ENCODE data around the gene RNF8.
A peak's percentile ranks its signal among the peaks of the same experiment; 100 is the strongest.

Gene RNF8

GRCh38 chr6:37366910-37367309 is 13.1 kb downstream of the RNF8 start:
- Mint-ChIP-seq H3K9me3 (no peaks in the 10 kb centered on the region), H3K27ac (no peak overlapping the region), H3K27me3 (no peaks in the 10 kb centered on the region), H3K4me3 (no peak overlapping the region), H3K36me3 (peaks cover 64% of the 10 kb centered on the region), H3K4me1 (peaks cover 13% of the 10 kb centered on the region)
- no peak for ATAC-seq

- Mint-ChIP-seq H3K4me1 (peaks cover 13% of the 10 kb centered on the region), H3K27ac (no peak overlapping the region), H3K27me3 (no peaks in the 10 kb centered on the region), H3K36me3 (peaks cover 55% of the 10 kb centered on the region), H3K4me3 (no peak overlapping the region), H3K9me3 (no peaks in the 10 kb centered on the region)
- ATAC-seq: no peak
Observed at GRCh38 chr6:37368961-37369320, 15.2 kb downstream of the RNF8 start.

DNA sequence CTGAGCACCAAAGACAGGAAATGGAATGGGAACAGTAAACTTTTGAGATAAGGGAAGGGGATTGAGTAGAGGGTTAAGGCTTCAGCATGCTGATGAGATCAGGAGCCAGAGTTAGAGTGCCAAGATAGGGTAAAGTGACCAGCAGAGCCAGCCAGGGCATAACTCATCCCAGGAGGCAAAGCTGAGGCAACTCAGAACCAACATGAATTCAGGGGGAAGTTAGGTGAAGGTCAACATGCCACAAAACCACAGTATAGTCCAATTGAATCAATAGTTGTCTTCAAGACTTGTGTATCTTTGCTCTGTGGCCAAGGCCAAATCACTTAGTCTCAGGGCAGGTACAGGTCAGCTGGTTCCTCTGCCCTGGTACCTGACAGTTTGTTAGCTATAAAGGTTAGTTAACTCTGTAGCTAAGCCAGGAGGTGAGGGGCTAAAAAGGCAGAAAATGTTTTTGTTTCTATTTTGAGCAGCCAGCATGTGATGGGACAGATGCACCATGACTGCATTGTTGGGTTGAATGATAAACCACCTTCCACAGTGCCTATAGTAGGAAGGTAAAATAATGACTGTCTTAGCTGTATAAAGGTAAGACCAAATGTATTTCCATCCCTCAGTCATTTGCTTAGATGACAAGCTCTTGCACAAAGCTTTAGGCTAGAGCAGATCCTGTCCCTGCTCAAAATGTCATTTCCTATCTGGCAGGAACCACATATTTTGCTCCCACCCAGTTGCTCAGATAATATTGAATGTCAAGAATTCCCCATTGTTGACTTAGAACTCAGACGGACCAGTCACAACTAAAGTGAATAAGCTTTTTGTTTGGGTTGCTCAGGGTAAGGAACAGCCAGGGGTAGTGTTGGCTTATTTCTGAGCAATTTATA is 15.8 kb downstream of the RNF8 start:
- Mint-ChIP-seq H3K27ac (no peak overlapping the region), H3K27me3 (no peaks in the 10 kb centered on the region), H3K36me3 (peaks cover 54% of the 10 kb centered on the region), H3K4me3 (no peak overlapping the region), H3K4me1 (peaks cover 17% of the 10 kb centered on the region), H3K9me3 (no peaks in the 10 kb centered on the region)
- peak; percentile 70 for ATAC-seq

GRCh38 chr6:37371154-37372083 is 17.6 kb downstream of the RNF8 start:
- no peaks in the 10 kb centered on the region for H3K9me3 Mint-ChIP-seq
- H3K36me3 Mint-ChIP-seq: peaks cover 59% of the 10 kb centered on the region
- H3K27ac Mint-ChIP-seq: no peak overlapping the region
- H3K4me1 Mint-ChIP-seq: peaks cover 36% of the 10 kb centered on the region
- ATAC-seq: no peak
- H3K27me3 Mint-ChIP-seq: no peaks in the 10 kb centered on the region
- no peak overlapping the region for H3K4me3 Mint-ChIP-seq

DNA sequence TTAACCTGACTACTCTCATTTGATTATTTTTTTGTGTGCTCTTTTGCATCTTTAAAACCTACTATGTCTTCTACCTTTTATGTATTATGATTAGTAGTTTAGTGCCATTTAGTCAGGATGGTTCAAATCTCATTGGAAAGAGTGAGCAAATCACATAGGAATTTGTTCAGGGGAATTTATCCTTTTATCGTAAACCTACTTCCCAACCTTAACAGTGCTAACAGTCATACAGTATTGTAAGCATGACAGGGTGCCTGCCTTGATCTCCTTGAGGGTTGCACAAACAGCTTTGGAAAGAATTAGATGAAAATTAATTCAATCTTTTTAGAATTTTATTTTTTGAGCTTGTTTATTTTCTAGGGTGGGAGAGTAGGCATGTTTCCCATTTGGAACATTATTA is 18.3 kb downstream of the RNF8 start:
- H3K36me3 Mint-ChIP-seq: peaks cover 54% of the 10 kb centered on the region
- ATAC-seq: no peak
- H3K9me3 Mint-ChIP-seq: no peaks in the 10 kb centered on the region
- no peak overlapping the region for H3K27ac Mint-ChIP-seq
- peaks cover 39% of the 10 kb centered on the region for H3K4me1 Mint-ChIP-seq
- no peak overlapping the region for H3K4me3 Mint-ChIP-seq
- no peaks in the 10 kb centered on the region for H3K27me3 Mint-ChIP-seq

GRCh38 chr6:37373822-37374471 is 20.2 kb downstream of the RNF8 start:
- no peak for ATAC-seq
- peaks cover 57% of the 10 kb centered on the region for H3K36me3 Mint-ChIP-seq
- no peaks in the 10 kb centered on the region for H3K9me3 Mint-ChIP-seq
- H3K4me1 Mint-ChIP-seq: peaks cover 55% of the 10 kb centered on the region
- H3K4me3 Mint-ChIP-seq: no peak overlapping the region
- no peak overlapping the region for H3K27ac Mint-ChIP-seq
- no peaks in the 10 kb centered on the region for H3K27me3 Mint-ChIP-seq

DNA sequence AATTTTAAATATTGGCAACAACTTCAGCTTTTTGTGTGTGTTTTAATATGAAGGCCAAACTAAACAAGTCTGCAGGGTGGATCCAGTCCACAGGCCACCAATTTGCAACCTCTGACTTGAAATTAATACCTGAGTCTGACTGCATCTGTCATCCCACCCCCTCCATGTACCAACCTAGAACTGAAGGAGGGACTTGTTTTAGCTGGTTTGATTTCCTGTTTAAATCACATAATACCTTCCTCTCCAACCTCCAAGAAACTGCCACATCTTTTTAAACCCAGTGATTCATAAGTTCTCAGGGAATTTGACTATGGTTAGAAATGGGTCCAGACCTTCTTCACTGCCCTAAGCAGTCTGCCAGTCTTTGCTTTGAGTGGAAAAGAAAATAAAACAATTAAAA is 21.6 kb downstream of the RNF8 start:
- H3K27ac Mint-ChIP-seq: peak overlapping the region; percentile 38
- no peak for ATAC-seq
- no peaks in the 10 kb centered on the region for H3K27me3 Mint-ChIP-seq
- H3K4me1 Mint-ChIP-seq: peaks cover 50% of the 10 kb centered on the region
- no peaks in the 10 kb centered on the region for H3K9me3 Mint-ChIP-seq
- peaks cover 46% of the 10 kb centered on the region for H3K36me3 Mint-ChIP-seq
- no peak overlapping the region for H3K4me3 Mint-ChIP-seq

GRCh38 chr6:37376078-37376743 is 22.4 kb downstream of the RNF8 start:
- peak overlapping the region; percentile 38 for H3K27ac Mint-ChIP-seq
- ATAC-seq: peak; percentile 63
- H3K9me3 Mint-ChIP-seq: no peaks in the 10 kb centered on the region
- peaks cover 48% of the 10 kb centered on the region for H3K4me1 Mint-ChIP-seq
- H3K27me3 Mint-ChIP-seq: no peaks in the 10 kb centered on the region
- H3K4me3 Mint-ChIP-seq: no peak overlapping the region
- peaks cover 44% of the 10 kb centered on the region for H3K36me3 Mint-ChIP-seq

- no peaks in the 10 kb centered on the region for H3K9me3 Mint-ChIP-seq
- H3K4me1 Mint-ChIP-seq: peaks cover 28% of the 10 kb centered on the region
- no peak overlapping the region for H3K4me3 Mint-ChIP-seq
- H3K36me3 Mint-ChIP-seq: peaks cover 50% of the 10 kb centered on the region
- no peaks in the 10 kb centered on the region for H3K27me3 Mint-ChIP-seq
- ATAC-seq: peak; percentile 50
- no peak overlapping the region for H3K27ac Mint-ChIP-seq
Observed at GRCh38 chr6:37381579-37381978, 27.8 kb downstream of the RNF8 start.

DNA sequence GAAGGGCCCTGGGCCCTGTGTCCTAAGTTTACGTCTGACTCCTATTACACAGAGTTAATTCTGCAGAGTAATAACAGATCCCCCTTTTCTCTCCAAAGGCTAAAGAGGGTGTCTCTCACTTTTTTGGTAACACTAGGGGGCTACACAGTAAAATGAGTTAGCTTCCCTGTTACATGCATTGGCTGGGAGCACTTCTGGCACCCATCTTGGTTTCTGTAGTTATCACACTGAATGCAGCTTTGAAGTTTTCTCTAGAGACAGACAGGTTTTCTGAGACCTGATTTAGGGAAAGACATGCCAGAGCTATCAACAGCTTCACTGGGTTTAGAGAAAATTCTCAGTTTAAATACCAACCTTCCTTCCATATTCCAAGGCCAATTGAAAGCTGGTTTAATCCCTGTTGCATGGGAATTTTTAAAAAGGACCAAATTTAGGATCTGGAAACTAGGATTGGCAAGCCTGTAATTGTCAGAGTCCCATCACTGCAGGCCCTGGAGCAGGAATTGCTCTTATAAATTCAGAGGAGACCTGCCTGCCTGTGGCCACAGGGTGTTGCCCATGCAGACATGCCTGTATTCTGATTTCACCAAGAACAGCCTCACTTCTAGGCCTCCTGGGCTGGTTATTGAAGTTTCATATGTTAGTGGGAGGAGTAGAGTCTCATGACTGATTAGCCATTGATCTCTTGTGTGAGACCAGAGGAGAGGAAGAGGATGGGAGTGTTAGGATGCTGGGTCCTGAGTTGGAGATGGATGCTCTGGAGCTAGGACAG is 29.4 kb downstream of the RNF8 start:
- no peak overlapping the region for H3K27ac Mint-ChIP-seq
- no peak overlapping the region for H3K4me3 Mint-ChIP-seq
- H3K9me3 Mint-ChIP-seq: no peaks in the 10 kb centered on the region
- ATAC-seq: no peak
- H3K4me1 Mint-ChIP-seq: peaks cover 17% of the 10 kb centered on the region
- peaks cover 39% of the 10 kb centered on the region for H3K36me3 Mint-ChIP-seq
- H3K27me3 Mint-ChIP-seq: no peaks in the 10 kb centered on the region

DNA sequence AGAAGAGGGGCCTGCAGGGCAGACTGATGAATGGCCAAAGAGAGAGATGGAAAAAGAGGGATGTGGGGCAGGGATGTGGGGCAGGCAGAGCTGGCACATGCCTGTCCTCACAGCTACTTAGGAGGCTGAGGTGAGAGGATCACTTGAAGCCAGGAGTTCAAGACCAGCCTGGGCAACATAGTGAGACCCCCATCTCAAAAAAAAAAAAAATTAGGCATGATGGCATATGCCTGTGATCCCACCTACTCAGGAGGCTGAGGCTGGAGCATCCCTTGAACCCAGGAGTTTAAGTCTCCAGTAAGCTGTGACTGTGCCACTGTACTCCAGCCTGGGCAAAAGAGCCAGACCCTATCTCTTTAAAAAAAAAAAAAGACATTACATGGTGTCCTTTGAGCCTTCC is 34.8 kb downstream of the RNF8 start:
- H3K27me3 Mint-ChIP-seq: no peaks in the 10 kb centered on the region
- peaks cover 9% of the 10 kb centered on the region for H3K36me3 Mint-ChIP-seq
- H3K4me3 Mint-ChIP-seq: no peak overlapping the region
- no peaks in the 10 kb centered on the region for H3K9me3 Mint-ChIP-seq
- no peak overlapping the region for H3K27ac Mint-ChIP-seq
- no peak for ATAC-seq
- no peaks in the 10 kb centered on the region for H3K4me1 Mint-ChIP-seq

DNA sequence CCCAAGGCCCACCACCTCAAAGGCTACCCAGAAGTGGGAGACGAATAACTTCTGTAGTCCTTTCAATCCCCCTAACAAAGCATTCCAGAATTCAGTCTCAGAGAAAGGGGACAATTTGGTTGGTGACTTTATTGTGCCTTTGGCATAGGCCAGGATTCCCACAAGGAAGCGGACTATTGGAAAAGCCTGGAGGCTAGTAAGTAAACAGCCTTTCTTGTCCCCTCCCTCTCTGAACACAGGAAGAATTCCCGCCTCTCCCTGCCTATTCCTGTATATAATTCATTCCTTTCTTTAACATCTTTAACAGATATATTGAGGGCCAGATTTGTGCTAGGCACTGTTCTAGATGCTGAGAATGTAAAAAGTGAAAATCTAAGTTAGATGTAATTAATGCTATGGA is 36.1 kb downstream of the RNF8 start:
- H3K4me1 Mint-ChIP-seq: no peaks in the 10 kb centered on the region
- no peak overlapping the region for H3K27ac Mint-ChIP-seq
- no peak overlapping the region for H3K4me3 Mint-ChIP-seq
- H3K36me3 Mint-ChIP-seq: peaks cover 12% of the 10 kb centered on the region
- no peaks in the 10 kb centered on the region for H3K27me3 Mint-ChIP-seq
- H3K9me3 Mint-ChIP-seq: no peaks in the 10 kb centered on the region
- no peak for ATAC-seq

DNA sequence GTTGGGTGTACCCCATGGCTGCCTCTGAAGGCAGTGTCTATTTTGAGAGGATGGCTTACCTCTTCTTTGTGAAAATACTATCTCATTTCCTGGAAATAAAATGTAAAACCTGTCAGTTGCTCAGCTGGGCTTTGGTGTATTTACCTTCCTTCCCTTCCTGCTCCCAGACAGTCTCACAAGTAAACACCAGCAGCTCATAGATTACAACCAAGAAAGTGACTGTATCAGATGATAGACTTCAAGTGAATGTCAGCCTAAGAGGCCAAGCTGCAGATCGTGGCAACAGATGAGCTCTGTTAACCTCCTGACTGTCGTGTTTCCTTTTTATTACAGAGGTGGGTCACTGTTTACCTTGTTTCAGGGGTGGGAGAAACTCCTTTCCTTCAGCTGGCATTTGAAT is 37.3 kb downstream of the RNF8 start:
- no peak for ATAC-seq
- no peaks in the 10 kb centered on the region for H3K9me3 Mint-ChIP-seq
- H3K27me3 Mint-ChIP-seq: no peaks in the 10 kb centered on the region
- no peaks in the 10 kb centered on the region for H3K4me1 Mint-ChIP-seq
- no peak overlapping the region for H3K4me3 Mint-ChIP-seq
- H3K27ac Mint-ChIP-seq: no peak overlapping the region
- peaks cover 5% of the 10 kb centered on the region for H3K36me3 Mint-ChIP-seq

- no peak overlapping the region for H3K27ac Mint-ChIP-seq
- H3K9me3 Mint-ChIP-seq: no peaks in the 10 kb centered on the region
- peaks cover 5% of the 10 kb centered on the region for H3K36me3 Mint-ChIP-seq
- no peak overlapping the region for H3K4me3 Mint-ChIP-seq
- no peaks in the 10 kb centered on the region for H3K4me1 Mint-ChIP-seq
- no peaks in the 10 kb centered on the region for H3K27me3 Mint-ChIP-seq
- ATAC-seq: no peak
Observed at GRCh38 chr6:37392821-37393220, 39.0 kb downstream of the RNF8 start.
